HepG2 (cell line): Measurements from ENCODE around the gene RHBDD1. TPM values are rescaled to one million over a fixed set of nuclear protein-coding genes. Genes with fewer than 3 reads are reported as not detected.

Experiments
- ATAC-seq: fragments of 200-7000 bp; cut with Tn5 transposase; 3 replicates; pipeline ENCODE4 v1.9.1; 2020; ENCODE audit warnings: mild to moderate bottlenecking, moderate library complexity
- BruUV-seq: library from RNA; stranded (reverse); fragments of 400-500 nt; replicated peaks from 2 replicates; lab custom pipeline; 2021; lab: Mats Ljungman, UMichigan
- CTCF ChIA-PET: fragments of 300-600 bp; formaldehyde crosslinking; extraction: SDS; loops from one replicate; lab custom pipeline; 2021; ENCODE audit warnings: low total read pairs, inconsistent platforms, low intra/inter-chr PET ratio; lab: Yijun Ruan, JAX
- POLR2A ChIA-PET: fragments of 350-600 bp; sonication (Branson Sonifier 250); formaldehyde crosslinking; loops from one replicate; lab custom pipeline; 2020; ENCODE audit warnings: antibody characterized with exemption, inconsistent platforms; lab: Yijun Ruan, JAX
- DNase-seq: peaks from one replicate; pipeline ENCODE4 v3.0.0-alpha.2; 2015; ENCODE audit warnings: low spot score
- FAIRE-seq: peaks from 3 replicates; lab custom pipeline; 2011; peaks lifted over from hg19 to GRCh38; lab: Jason Lieb, UNC
- H2AFZ ChIP-seq: one replicate; pipeline ENCODE4 v1.6.1; 2011; ENCODE audit warnings: low read length, inconsistent platforms
- H3K27ac ChIP-seq: fragments of 300-600 bp; 3 replicates; pipeline ENCODE4 v1.8.0; 2011; ENCODE audit warnings: mixed run types, mild to moderate bottlenecking, mixed read lengths, low read length, inconsistent platforms; ENCODE audit not compliant: insufficient read depth; ENCODE audit errors: extremely low read length
- H3K27me3 ChIP-seq, 2 experiments: fragments of 200-600 bp in 1 of 2; 2 replicates in 1 of 2; 3 replicates in 1 of 2; pipeline versions ENCODE4 v1.6.0 to v1.8.0; 2011; ENCODE audit warnings: low read length in 2 of 2, mild to moderate bottlenecking in 2 of 2, moderate library complexity in 2 of 2, inconsistent platforms in 1 of 2; ENCODE audit not compliant: insufficient read depth in 2 of 2, control insufficient read depth in 1 of 2
- H3K36me3 ChIP-seq, 2 experiments: fragments of 200-600 bp in 1 of 2; replicated peaks in 1 of 2; 2 replicates in 1 of 2; 3 replicates in 1 of 2; pipeline versions ENCODE4 v1.5.1 to v1.8.0; 2011; ENCODE audit warnings: low read length in 2 of 2, inconsistent platforms in 1 of 2; ENCODE audit not compliant: insufficient read depth in 2 of 2, control insufficient read depth in 1 of 2
- H3K4me1 ChIP-seq: 2 replicates; pipeline ENCODE4 v1.5.1; 2012; ENCODE audit warnings: low read length, inconsistent platforms; ENCODE audit not compliant: insufficient read depth
- H3K4me2 ChIP-seq: 2 replicates; pipeline ENCODE4 v1.6.0; 2011; ENCODE audit warnings: low read depth, low read length, inconsistent platforms
- H3K4me3 ChIP-seq, 3 experiments: fragments of 200-600 bp in 1 of 3; sonication (generic), shearing (Covaris generic) in 1 of 3; replicated peaks in 1 of 3; 2 replicates each; pipeline ENCODE4 v1.5.1; 2011 to 2016; ENCODE audit warnings: low read length in 3 of 3, inconsistent platforms in 2 of 3, low read depth in 2 of 3, mild to moderate bottlenecking in 2 of 3, control low read depth in 1 of 3, mixed read lengths in 1 of 3; ENCODE audit not compliant: insufficient read depth in 1 of 3
- H3K79me2 ChIP-seq: one replicate; pipeline ENCODE4 v1.6.1; 2011; ENCODE audit warnings: low read length, inconsistent platforms; ENCODE audit not compliant: insufficient read depth
- H3K9ac ChIP-seq: 2 replicates; pipeline ENCODE4 v1.6.0; 2011; ENCODE audit warnings: mild to moderate bottlenecking, low read depth, low read length, inconsistent platforms; ENCODE audit not compliant: insufficient read depth
- H3K9me3 ChIP-seq: 2 replicates; pipeline ENCODE4 v1.5.1; 2012; ENCODE audit warnings: mild to moderate bottlenecking, low read length
- H4K20me1 ChIP-seq: 2 replicates; pipeline ENCODE4 v1.6.0; 2011; ENCODE audit warnings: inconsistent platforms, mild to moderate bottlenecking, low read length, moderate library complexity; ENCODE audit not compliant: insufficient read depth
- ASH2L ChIP-seq: fragments of 300-600, 200-600 bp; sonication (generic); IDR thresholded peaks from 2 replicates; pipeline ENCODE4 v1.7.0; 2017; ENCODE audit warnings: low read depth, mild to moderate bottlenecking, moderate library complexity, mixed read lengths, low read length; ENCODE audit not compliant: insufficient read length
- FOXA3 ChIP-seq: IDR thresholded peaks from 2 replicates; pipeline ENCODE4 v1.6.1; 2016; ENCODE audit warnings: missing genetic modification reagents, missing compliant biosample characterization
- FOXP1 ChIP-seq, 2 experiments: fragments of 450-650 bp in 1 of 2; IDR thresholded peaks; 2 replicates each; pipeline ENCODE4 v1.6.1; 2017 to 2018; ENCODE audit warnings: antibody characterized with exemption in 1 of 2
- GATAD2A ChIP-seq: IDR thresholded peaks from 2 replicates; pipeline ENCODE4 v1.6.1; 2016
- HNF4A ChIP-seq: sonication (generic); formaldehyde crosslinking; IDR thresholded peaks from 2 replicates; pipeline ENCODE4 v1.4.0; 2020; ENCODE audit warnings: missing genetic modification reagents
- HNF4G ChIP-seq, 2 experiments: sonication (generic) in 1 of 2; formaldehyde crosslinking in 1 of 2; IDR thresholded peaks; 2 replicates each; pipeline versions ENCODE4 v1.4.0 to v1.6.1; 2011 to 2020; ENCODE audit warnings: borderline replicate concordance in 2 of 2, low read depth in 2 of 2, mild to moderate bottlenecking in 2 of 2, low read length in 1 of 2, missing genetic modification reagents in 1 of 2, moderate library complexity in 1 of 2
- SOX13 ChIP-seq, 3 experiments: fragments of 450-650 bp in 1 of 3; sonication (generic) in 1 of 3; formaldehyde crosslinking in 1 of 3; IDR thresholded peaks in 2 of 3; conservative IDR thresholded peaks in 1 of 3; 2 replicates each; pipeline versions ENCODE4 v1.5.0 to v1.6.1; 2016 to 2020; ENCODE audit warnings: antibody characterized with exemption in 1 of 3, mild to moderate bottlenecking in 1 of 3, missing compliant biosample characterization in 1 of 3, missing genetic modification reagents in 1 of 3, moderate library complexity in 1 of 3
- SOX5 ChIP-seq: IDR thresholded peaks from 2 replicates; pipeline ENCODE4 v1.6.1; 2016; ENCODE audit warnings: borderline replicate concordance
- THYN1 ChIP-seq: sonication (generic); formaldehyde crosslinking; IDR thresholded peaks from 2 replicates; pipeline ENCODE4 v1.8.1; 2023; ENCODE audit warnings: low read depth, mild to moderate bottlenecking, moderate library complexity, missing genetic modification reagents, borderline replicate concordance
- WGBS: methylation state at CpG from one replicate; pipeline ENCODE4 v1.1.6; 2017; ENCODE audit warnings: low lambda C conversion rate; 5-methylcytosine and 5-hydroxymethylcytosine counted together
- in situ Hi-C: cut with HindIII; loops from 2 replicates; pipeline ENCODE4 v1.10.0; 2017; ENCODE audit warnings: low pct_unique_long_range_greater_than_20kb; ENCODE audit not compliant: extremely low pct_ligation_motif_present
- intact Hi-C: fragments of 100-400 bp; cut with micrococcal nuclease; formaldehyde crosslinking; loops from one replicate; pipeline ENCODE4 v1.10.0; 2022; ENCODE audit not compliant: unreplicated experiment
- polyA plus RNA-seq, 8 experiments: library from polyadenylated mRNA; depleted of rRNA in 3 of 8; stranded (reverse) in 7 of 8; unstranded in 1 of 8; fragments of >200 nt; fragmentation: Illumina TruSeq in 4 of 8; extraction: Trizol in 4 of 8; gene quantifications; 2 replicates each; pipeline versions ENCODE4 v1.2.1 to v1.2.3, GENCODE V29; 2011 to 2016; ENCODE audit warnings: low read depth in 4 of 8, missing spikeins in 1 of 8, mixed read lengths in 1 of 8; ENCODE audit not compliant: insufficient read depth in 1 of 8
- total RNA-seq, 5 experiments: library from RNA; depleted of rRNA; stranded (reverse); fragments of >200 nt; fragmentation: Illumina TruSeq; extraction: Trizol; gene quantifications; 2 replicates each; pipeline ENCODE4 v1.2.3, GENCODE V29; 2016; ENCODE audit warnings: low read depth in 1 of 5
- TF ChIP-seq, protein P1 (sequence below): sonication (generic); formaldehyde crosslinking; IDR thresholded peaks from 2 replicates; pipeline ENCODE4 v1.4.0; 2020; ENCODE audit warnings: missing genetic modification reagents
- TF ChIP-seq, protein P2 (sequence below): sonication (generic); formaldehyde crosslinking; IDR thresholded peaks from 2 replicates; pipeline ENCODE4 v1.8.0; 2022; ENCODE audit warnings: mild to moderate bottlenecking, missing genetic modification reagents, moderate library complexity
- TF ChIP-seq, protein P3 (sequence below): sonication (generic); formaldehyde crosslinking; conservative IDR thresholded peaks from 2 replicates; pipeline ENCODE4 v1.4.0; 2020; ENCODE audit warnings: mild to moderate bottlenecking, missing genetic modification reagents, moderate library complexity

Gene RHBDD1
- total and polyA plus RNA-seq, 2 of the 13 experiments (the other 11 are each of a cell fraction or from before 2014, with no cell fraction given), result 8.2 to 9.5 TPM

DNA sequence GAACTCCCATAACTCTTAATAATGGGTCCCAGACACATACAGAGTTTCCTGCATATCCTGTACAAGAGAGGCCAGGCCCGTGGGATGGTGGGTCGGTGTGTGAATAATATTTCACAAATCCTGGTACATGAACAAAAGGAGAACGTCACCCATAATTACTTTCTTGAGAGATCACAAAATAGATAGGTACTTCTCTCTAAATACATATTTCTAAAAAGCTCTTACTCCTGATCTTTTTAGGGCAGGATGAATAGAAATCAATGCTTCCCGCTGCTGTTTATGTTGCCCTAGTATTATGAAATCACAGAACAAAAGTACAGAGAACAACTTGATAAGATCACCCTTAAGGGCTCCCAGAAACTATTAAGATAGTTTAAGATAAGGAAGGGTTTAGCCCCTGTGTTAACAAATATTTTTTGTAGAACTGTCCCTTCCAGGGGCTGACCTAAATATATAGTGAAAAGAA lies 41.6 kb upstream of the RHBDD1 start:
- Histone ChIP-seq H3K9ac (peak overlapping the region; percentile 61; the same call in 1 of the 2 replicates), H2AFZ (no peak overlapping the region), H3K4me2 (peak overlapping the region; percentile 77), H4K20me1 (no peaks in the 10 kb centered on the region), H3K27ac (peak overlapping the region; percentile 45), H3K27me3 (no peaks in the 10 kb centered on the region), H3K4me1 (peaks cover 85% of the 10 kb centered on the region), H3K9me3 (no peaks in the 10 kb centered on the region), H3K4me3 (peak overlapping the region; percentile 46 to 56 (median 50)), H3K36me3 (peaks cover 0 to 6% of the 10 kb centered on the region in 2 experiments; a peak in 2 of 5 replicates), H3K79me2 (peaks cover 76% of the 10 kb centered on the region)
- 16% methylated on average over 4 of the region's 4 CpGs for WGBS
- no peak for ATAC-seq
- peak; percentile 30 for FAIRE-seq
- POLR2A ChIA-PET, result interaction anchor here (0.6 to 2.0 kb wide), 4 partner anchors 33 to 290 kb away, joined by 3 to 10 read pairs (median 4); no protein-coding TSS in a partner anchor
- BruUV-seq, result TSS peak; percentile 7
- CTCF ChIA-PET, result interaction anchor here (0.5 kb wide), 1 partner anchor 209 kb away, joined by 3 read pairs; no protein-coding TSS in a partner anchor
- intact Hi-C loops, result no loop called here
- in situ Hi-C loops, result loop anchor here (10.0 kb wide), 3 partner anchors 59 to 579 kb away; no protein-coding TSS in a partner anchor
- no peak for DNase-seq
- TF ChIP-seq GATAD2A (CRISPR knock-in tag), result peak; percentile 79
- peak; percentile 27 for TF ChIP-seq ASH2L
- peak; percentile 34; the same call in 1 of the 2 replicates for TF ChIP-seq FOXA3
- no peak for TF ChIP-seq FOXP1 (IDR thresholded peaks at IDR 0.05)
- peak; percentile 36; the same call in 1 of the 2 replicates for TF ChIP-seq FOXP1 (CRISPR knock-in tag; IDR thresholded peaks at IDR 0.05)
- TF ChIP-seq THYN1 (CRISPR knock-in tag), result no peak
- peak; percentile 29; the same call in 1 of the 2 replicates for TF ChIP-seq HNF4G (IDR thresholded peaks at IDR 0.05; ENCODE audit: borderline replicate concordance, low read depth, low read length)
- no peak for TF ChIP-seq HNF4G (CRISPR knock-in tag; IDR thresholded peaks at IDR 0.05; ENCODE audit: borderline replicate concordance, low read depth)
- TF ChIP-seq, protein P1, sequence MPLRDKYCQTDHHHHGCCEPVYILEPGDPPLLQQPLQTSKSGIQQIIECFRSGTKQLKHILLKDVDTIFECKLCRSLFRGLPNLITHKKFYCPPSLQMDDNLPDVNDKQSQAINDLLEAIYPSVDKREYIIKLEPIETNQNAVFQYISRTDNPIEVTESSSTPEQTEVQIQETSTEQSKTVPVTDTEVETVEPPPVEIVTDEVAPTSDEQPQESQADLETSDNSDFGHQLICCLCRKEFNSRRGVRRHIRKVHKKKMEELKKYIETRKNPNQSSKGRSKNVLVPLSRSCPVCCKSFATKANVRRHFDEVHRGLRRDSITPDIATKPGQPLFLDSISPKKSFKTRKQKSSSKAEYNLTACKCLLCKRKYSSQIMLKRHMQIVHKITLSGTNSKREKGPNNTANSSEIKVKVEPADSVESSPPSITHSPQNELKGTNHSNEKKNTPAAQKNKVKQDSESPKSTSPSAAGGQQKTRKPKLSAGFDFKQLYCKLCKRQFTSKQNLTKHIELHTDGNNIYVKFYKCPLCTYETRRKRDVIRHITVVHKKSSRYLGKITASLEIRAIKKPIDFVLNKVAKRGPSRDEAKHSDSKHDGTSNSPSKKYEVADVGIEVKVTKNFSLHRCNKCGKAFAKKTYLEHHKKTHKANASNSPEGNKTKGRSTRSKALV, result 0 out of 2 replicates have a peak, but pooled peaks have one; percentile 18
- peak; percentile 25; the same call in 1 of the 2 replicates for TF ChIP-seq SOX5 (CRISPR knock-in tag)
- TF ChIP-seq, protein P2, sequence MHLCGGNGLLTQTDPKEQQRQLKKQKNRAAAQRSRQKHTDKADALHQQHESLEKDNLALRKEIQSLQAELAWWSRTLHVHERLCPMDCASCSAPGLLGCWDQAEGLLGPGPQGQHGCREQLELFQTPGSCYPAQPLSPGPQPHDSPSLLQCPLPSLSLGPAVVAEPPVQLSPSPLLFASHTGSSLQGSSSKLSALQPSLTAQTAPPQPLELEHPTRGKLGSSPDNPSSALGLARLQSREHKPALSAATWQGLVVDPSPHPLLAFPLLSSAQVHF (CRISPR knock-in tag), result no peak
- TF ChIP-seq HNF4A (CRISPR knock-in tag), result peak; percentile 51
- TF ChIP-seq, protein P3, sequence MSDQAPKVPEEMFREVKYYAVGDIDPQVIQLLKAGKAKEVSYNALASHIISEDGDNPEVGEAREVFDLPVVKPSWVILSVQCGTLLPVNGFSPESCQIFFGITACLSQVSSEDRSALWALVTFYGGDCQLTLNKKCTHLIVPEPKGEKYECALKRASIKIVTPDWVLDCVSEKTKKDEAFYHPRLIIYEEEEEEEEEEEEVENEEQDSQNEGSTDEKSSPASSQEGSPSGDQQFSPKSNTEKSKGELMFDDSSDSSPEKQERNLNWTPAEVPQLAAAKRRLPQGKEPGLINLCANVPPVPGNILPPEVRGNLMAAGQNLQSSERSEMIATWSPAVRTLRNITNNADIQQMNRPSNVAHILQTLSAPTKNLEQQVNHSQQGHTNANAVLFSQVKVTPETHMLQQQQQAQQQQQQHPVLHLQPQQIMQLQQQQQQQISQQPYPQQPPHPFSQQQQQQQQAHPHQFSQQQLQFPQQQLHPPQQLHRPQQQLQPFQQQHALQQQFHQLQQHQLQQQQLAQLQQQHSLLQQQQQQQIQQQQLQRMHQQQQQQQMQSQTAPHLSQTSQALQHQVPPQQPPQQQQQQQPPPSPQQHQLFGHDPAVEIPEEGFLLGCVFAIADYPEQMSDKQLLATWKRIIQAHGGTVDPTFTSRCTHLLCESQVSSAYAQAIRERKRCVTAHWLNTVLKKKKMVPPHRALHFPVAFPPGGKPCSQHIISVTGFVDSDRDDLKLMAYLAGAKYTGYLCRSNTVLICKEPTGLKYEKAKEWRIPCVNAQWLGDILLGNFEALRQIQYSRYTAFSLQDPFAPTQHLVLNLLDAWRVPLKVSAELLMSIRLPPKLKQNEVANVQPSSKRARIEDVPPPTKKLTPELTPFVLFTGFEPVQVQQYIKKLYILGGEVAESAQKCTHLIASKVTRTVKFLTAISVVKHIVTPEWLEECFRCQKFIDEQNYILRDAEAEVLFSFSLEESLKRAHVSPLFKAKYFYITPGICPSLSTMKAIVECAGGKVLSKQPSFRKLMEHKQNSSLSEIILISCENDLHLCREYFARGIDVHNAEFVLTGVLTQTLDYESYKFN (CRISPR knock-in tag), result 0 out of 2 replicates have a peak, but pooled peaks have one; percentile 36
- TF ChIP-seq SOX13 (IDR thresholded peaks at IDR 0.05), result no peak
- peak in 1 of 2 experiments; percentile 11; a peak in 1 of 4 replicates for TF ChIP-seq SOX13 (CRISPR knock-in tag; conservative IDR thresholded peaks at IDR 0.05 in 1 of 2, IDR thresholded peaks at IDR 0.05 in 1 of 2)
